Sigmoid colon (tissue), 7 donors: ENCODE data around the gene FITM2. TPM values are rescaled to one million over a fixed set of nuclear protein-coding genes. Genes with fewer than 3 reads are reported as not detected.
"Not testable (repeated sequence)": the region's sequence is repeated elsewhere in the genome, so short reads cannot be mapped to it uniquely, and the experiment has no call there.

ENCODE experiments used
- DNase-seq: peaks from one replicate; pipeline ENCODE4 v3.0.0-alpha.2; 2019
- H3K27ac ChIP-seq, 4 donors: fragments of 200-600 bp; sonication (generic); one replicate each; pipeline ENCODE4 v1.5.1; 2016 to 2019; ENCODE audit warnings: mild to moderate bottlenecking in 1 of 4
- H3K27me3 ChIP-seq, 3 donors: fragments of 200-600 bp; sonication (generic); one replicate each; pipeline ENCODE4 v1.5.1; 2019; ENCODE audit warnings: mild to moderate bottlenecking in 1 of 3
- H3K36me3 ChIP-seq, 4 donors: fragments of 200-600 bp; sonication (generic); one replicate each; pipeline ENCODE4 v1.5.1; 2016 to 2019
- H3K4me1 ChIP-seq, 4 donors: fragments of 200-600 bp; sonication (generic); one replicate each; pipeline ENCODE4 v1.5.1; 2017 to 2019
- H3K4me3 ChIP-seq, 4 donors: fragments of 200-600 bp; sonication (generic); one replicate each; pipeline ENCODE4 v1.5.1; 2017 to 2019; ENCODE audit warnings: mild to moderate bottlenecking in 2 of 4, moderate library complexity in 1 of 4
- H3K9me3 ChIP-seq, 4 donors: fragments of 200-600 bp in 3 of 4; sonication (generic) in 3 of 4; one replicate each; pipeline versions ENCODE4 v1.5.1 to v1.6.1; 2013 to 2019
- CTCF ChIP-seq, 4 experiments: fragments of 450-650 bp in 3 of 4; fragments of 200-600 bp in 1 of 4; IDR thresholded peaks; one replicate each; pipeline ENCODE4 v1.5.1; 2016 to 2019; ENCODE audit warnings: antibody characterized with exemption in 4 of 4, mild to moderate bottlenecking in 3 of 4, moderate library complexity in 2 of 4
- EP300 ChIP-seq, 4 donors: sonication (generic); formaldehyde crosslinking; IDR thresholded peaks; one replicate each; pipeline ENCODE4 v1.6.1; 2017; ENCODE audit warnings: antibody characterized with exemption in 4 of 4
- POLR2A ChIP-seq, 2 donors: fragments of 450-650 bp; IDR thresholded peaks; one replicate each; pipeline ENCODE4 v1.6.1; 2016; ENCODE audit warnings: antibody characterized with exemption in 2 of 2, mild to moderate bottlenecking in 2 of 2, moderate library complexity in 2 of 2
- POLR2AphosphoS5 ChIP-seq, 4 donors: sonication (generic); formaldehyde crosslinking; IDR thresholded peaks; one replicate each; pipeline ENCODE4 v1.6.1; 2017; ENCODE audit warnings: antibody characterized with exemption in 4 of 4
- WGBS, 2 donors: extraction: QIAGEN DNeasy Blood & Tissue Kit; methylation state at CpG; one replicate each; pipeline ENCODE4 v1.1.7; 2013; 5-methylcytosine and 5-hydroxymethylcytosine counted together
- intact Hi-C: fragments of 100-400 bp; cut with DNase I; formaldehyde crosslinking; loops from one replicate; pipeline ENCODE4 v1.15.1; 2023
- polyA plus RNA-seq, 3 donors: library from polyadenylated mRNA; stranded (reverse); fragments of 200-250 nt; gene quantifications; one replicate each; pipeline ENCODE4 v1.2.3, GENCODE V29; 2013
- total RNA-seq, 4 donors: library from RNA; depleted of rRNA; stranded (reverse); fragments of >200 nt; gene quantifications; one replicate each; pipeline ENCODE4 v1.1.0, GENCODE V29; 2016
- donor health status: healthy with polysubstance abuse.
- donor health status: Bipolar disorder and iron deficiency.
- donor health status: healthy.

Gene FITM2
- total and polyA plus RNA-seq, 7 donors, result 0.60 to 9.1 (median 6.1) TPM

- H3K36me3 ChIP-seq, result peaks cover 0 to 14% (median 3%) of the 10 kb centered on the region in 4 donors
- H3K27ac ChIP-seq, result no peak overlapping the region
- intact Hi-C loops, result no loop called here
- H3K27me3 ChIP-seq, result no peaks in the 10 kb centered on the region
- WGBS, 2 donors, result 20 to 60% methylated on average over 5 of the region's 5 CpGs
- no peak for DNase-seq
- no peaks in the 10 kb centered on the region for H3K4me1 ChIP-seq
- no peaks in the 10 kb centered on the region for H3K9me3 ChIP-seq
- H3K4me3 ChIP-seq, result no peak overlapping the region
- TF ChIP-seq CTCF (IDR thresholded peaks at IDR 0.05) (no peak), POLR2AphosphoS5 (IDR thresholded peaks at IDR 0.05) (no peak), POLR2A (IDR thresholded peaks at IDR 0.05) (no peak), EP300 (IDR thresholded peaks at IDR 0.05) (no peak)
Observed at GRCh38 chr20:44302026-44302669, 8.9 kb downstream of the FITM2 start.

GRCh38 chr20:44301285-44301684, 9.7 kb downstream of the FITM2 start:
- Histone ChIP-seq H3K36me3 (peaks cover 0 to 6% (median 0%) of the 10 kb centered on the region in 4 donors), H3K9me3 (no peaks in the 10 kb centered on the region), H3K27ac (no peak overlapping the region), H3K27me3 (no peaks in the 10 kb centered on the region), H3K4me1 (no peaks in the 10 kb centered on the region), H3K4me3 (no peak overlapping the region)
- intact Hi-C loops, result no loop called here
- TF ChIP-seq POLR2A (IDR thresholded peaks at IDR 0.05) (no peak), POLR2AphosphoS5 (IDR thresholded peaks at IDR 0.05) (no peak), EP300 (IDR thresholded peaks at IDR 0.05) (no peak), CTCF (IDR thresholded peaks at IDR 0.05) (no peak)
- DNase-seq, result no peak

- H3K36me3 ChIP-seq, H3K9me3 ChIP-seq, H3K27me3 ChIP-seq, H3K4me1 ChIP-seq, intact Hi-C loops, H3K27ac ChIP-seq, H3K4me3 ChIP-seq: not testable (repeated sequence)
- peak; percentile 46 for DNase-seq
- WGBS, 2 donors, result 95 to 97% methylated on average over 42 of the region's 42 CpGs
Observed at GRCh38 chr20:44299011-44299535, 11.9 kb downstream of the FITM2 start.

- no peak for DNase-seq
- Histone ChIP-seq H3K4me1 (peaks cover 0 to 3% (median 0%) of the 10 kb centered on the region in 4 donors), H3K27me3 (no peaks in the 10 kb centered on the region), H3K9me3 (no peaks in the 10 kb centered on the region), H3K36me3 (no peaks in the 10 kb centered on the region), H3K27ac (no peak overlapping the region), H3K4me3 (no peak overlapping the region)
- no peak for TF ChIP-seq EP300 (IDR thresholded peaks at IDR 0.05)
- TF ChIP-seq POLR2A (IDR thresholded peaks at IDR 0.05), result no peak
- TF ChIP-seq CTCF (IDR thresholded peaks at IDR 0.05), result no peak
- WGBS, 2 donors, result 89 to 94% methylated on average over 4 of the region's 4 CpGs
- intact Hi-C loops, result no loop called here
Observed at GRCh38 chr20:44297721-44298120, 13.3 kb downstream of the FITM2 start.

- Histone ChIP-seq H3K27ac (no peak overlapping the region), H3K27me3 (no peaks in the 10 kb centered on the region), H3K4me3 (no peak overlapping the region), H3K36me3 (no peaks in the 10 kb centered on the region), H3K9me3 (no peaks in the 10 kb centered on the region), H3K4me1 (peaks cover 0 to 3% (median 0%) of the 10 kb centered on the region in 4 donors)
- 53 to 70% methylated on average over 7 of the region's 7 CpGs for WGBS, 2 donors
- intact Hi-C loops, result no loop called here
- TF ChIP-seq POLR2A (IDR thresholded peaks at IDR 0.05), result no peak
- no peak for TF ChIP-seq POLR2AphosphoS5 (IDR thresholded peaks at IDR 0.05)
- TF ChIP-seq CTCF (IDR thresholded peaks at IDR 0.05), result no peak
- TF ChIP-seq EP300 (IDR thresholded peaks at IDR 0.05), result no peak
- DNase-seq, result peak; percentile 37
Observed at GRCh38 chr20:44296011-44296410, 15.0 kb downstream of the FITM2 start.
